Esophagus squamous epithelium (tissue), 5 donors: ENCODE results near the gene GPR135. TPM values are rescaled to one million over a fixed set of nuclear protein-coding genes. Genes with fewer than 3 reads are reported as not detected.

Experiments
- DNase-seq: peaks from one replicate; lab custom pipeline; 2025; lab: John Stamatoyannopoulos, UW
- H3K27ac ChIP-seq, 4 donors: fragments of 200-600 bp; sonication (generic); one replicate each; pipeline ENCODE4 v1.5.1; 2016 to 2019; ENCODE audit warnings: mild to moderate bottlenecking in 1 of 4
- H3K27me3 ChIP-seq, 4 donors: fragments of 200-600 bp; sonication (generic); 1 replicate in 3 of 4; 2 replicates in 1 of 4; pipeline versions ENCODE4 v1.5.1 to v1.6.0; 2017 to 2021; ENCODE audit warnings: antibody characterized with exemption in 1 of 4
- H3K36me3 ChIP-seq, 3 donors: fragments of 200-600 bp; sonication (generic); one replicate each; pipeline ENCODE4 v1.5.1; 2016 to 2019
- H3K4me1 ChIP-seq, 3 donors: fragments of 200-600 bp; sonication (generic); one replicate each; pipeline ENCODE4 v1.5.1; 2017 to 2019
- H3K4me3 ChIP-seq, 4 donors: fragments of 200-600 bp; sonication (generic); 1 replicate in 3 of 4; 2 replicates in 1 of 4; pipeline ENCODE4 v1.5.1; 2016 to 2019; ENCODE audit warnings: mild to moderate bottlenecking in 2 of 4, moderate library complexity in 1 of 4
- H3K9me3 ChIP-seq, 3 donors: fragments of 200-600 bp; sonication (generic); one replicate each; pipeline ENCODE4 v1.5.1; 2016 to 2019
- CTCF ChIP-seq, 6 experiments: fragments of 450-650 bp in 4 of 6; fragments of 200-600 bp in 2 of 6; sonication (generic) in 2 of 6; IDR thresholded peaks; one replicate each; pipeline ENCODE4 v1.5.1; 2016 to 2019; ENCODE audit warnings: antibody characterized with exemption in 6 of 6, mild to moderate bottlenecking in 4 of 6, moderate library complexity in 4 of 6
- POLR2A ChIP-seq, 4 donors: fragments of 450-650 bp; IDR thresholded peaks; one replicate each; pipeline ENCODE4 v1.6.1; 2017; ENCODE audit warnings: antibody characterized with exemption in 4 of 4, mild to moderate bottlenecking in 4 of 4, moderate library complexity in 3 of 4
- WGBS, 2 donors: methylation state at CpG; one replicate each; pipeline ENCODE4 v1.1.5; 2018; 5-methylcytosine and 5-hydroxymethylcytosine counted together
- intact Hi-C: fragments of 100-400 bp; cut with DNase I; formaldehyde crosslinking; loops from one replicate; pipeline ENCODE4 v1.15.0; 2022
- total RNA-seq, 4 donors: library from RNA; depleted of rRNA; stranded (reverse); fragments of >200 nt; gene quantifications; one replicate each; pipeline ENCODE4 v1.1.0, GENCODE V29; 2016
- donor health status: DM: yes; HTN: yes; CAD: no.

Gene GPR135
- 1 to 10 TPM in 2 of 4 donors, under 1 TPM in 2; 0.56 to 4.4 (median 1.3) TPM for total RNA-seq

GRCh38 chr14:59465316-59466135, at the start of gene GPR135:
GPR135 (minus strand) TSS chr14:59465380; CDS start chr14:59465226, 154 bp downstream.
- H3K36me3 ChIP-seq: peaks cover 0 to 7% (median 0%) of the 10 kb centered on the region in 3 donors
- H3K4me1 ChIP-seq: peaks cover 8 to 23% (median 12%) of the 10 kb centered on the region in 3 donors
- peaks cover 0 to 6% (median 0%) of the 10 kb centered on the region in 4 donors for H3K27me3 ChIP-seq
- WGBS, 2 donors: 64 to 76% methylated on average over 9 to 11 of the region's 40 CpGs
- H3K27ac ChIP-seq: peak within 1 kb of the TSS; percentile 43 to 83 (median 63)
- no peaks in the 10 kb centered on the region for H3K9me3 ChIP-seq
- H3K4me3 ChIP-seq: peak within 1 kb of the TSS; percentile 48 to 72 (median 60)
- TF ChIP-seq POLR2A (IDR thresholded peaks at IDR 0.05) (no peak), CTCF (IDR thresholded peaks at IDR 0.05) (no peak)
- DNase-seq: no peak
- intact Hi-C loops: no loop called here

DNA sequence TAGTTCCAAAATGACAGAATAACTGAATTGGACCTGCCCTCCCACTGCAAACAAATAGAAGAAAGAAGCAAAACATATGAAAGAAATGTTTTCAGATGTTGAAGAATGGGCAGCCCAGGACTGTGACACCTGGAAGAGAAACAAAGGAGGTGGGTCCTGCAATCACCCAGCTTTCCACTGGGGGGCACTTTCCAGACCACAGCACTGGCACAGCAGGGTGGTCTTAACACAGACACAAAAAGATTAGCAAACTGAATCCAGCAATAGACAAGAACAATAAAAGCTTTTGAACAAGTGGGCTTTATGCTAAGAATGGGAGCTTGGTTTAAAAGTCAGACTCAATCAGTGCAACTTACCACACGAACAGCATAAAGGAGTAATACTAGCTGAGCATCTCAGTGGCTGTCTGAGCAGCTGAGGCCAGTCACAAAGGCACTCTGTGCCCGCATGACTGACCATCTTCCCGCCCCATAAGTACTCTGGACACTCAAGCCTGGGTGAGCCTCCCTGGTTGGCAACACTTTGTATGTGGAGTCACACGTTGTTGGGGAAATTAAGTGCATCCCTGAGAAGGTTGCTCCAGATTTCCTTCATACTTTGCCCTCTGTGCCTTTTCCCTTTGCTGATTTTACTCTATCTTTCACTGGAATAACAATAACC, 46.9 kb upstream of the GPR135 start:
- 72% methylated on average over 4 of the region's 4 CpGs for WGBS, 2 donors
- Histone ChIP-seq H3K4me1 (no peaks in the 10 kb centered on the region), H3K27me3 (peaks cover 0 to 3% (median 0%) of the 10 kb centered on the region in 4 donors), H3K27ac (no peak overlapping the region), H3K4me3 (no peak overlapping the region), H3K36me3 (no peaks in the 10 kb centered on the region), H3K9me3 (no peaks in the 10 kb centered on the region)
- intact Hi-C loops: no loop called here
- TF ChIP-seq CTCF (IDR thresholded peaks at IDR 0.05) (no peak), POLR2A (IDR thresholded peaks at IDR 0.05) (no peak)
- DNase-seq: no peak

DNA sequence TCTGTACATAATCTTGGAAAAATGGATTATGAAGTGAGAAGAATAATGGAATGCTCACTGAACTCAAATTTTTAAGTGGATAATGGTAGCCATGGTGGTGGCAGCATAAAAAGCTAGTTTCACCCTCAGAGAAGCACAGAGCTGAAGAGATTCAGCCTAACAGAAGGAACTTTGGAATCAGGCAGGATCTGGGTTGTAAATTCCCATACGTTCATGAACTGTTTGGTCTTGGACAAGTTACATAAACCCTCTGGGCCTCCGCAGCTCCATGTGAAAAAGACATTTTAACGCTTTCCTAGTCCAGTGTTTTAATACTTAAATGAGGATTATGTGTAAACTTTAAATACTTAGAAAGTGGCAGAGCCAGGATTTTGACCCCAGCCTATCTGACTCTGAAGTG, 45.8 kb upstream of the GPR135 start:
- 43 to 64% methylated on average over 3 of the region's 3 CpGs for WGBS, 2 donors
- H3K27me3 ChIP-seq: peaks cover 0 to 3% (median 0%) of the 10 kb centered on the region in 4 donors
- H3K27ac ChIP-seq: no peak overlapping the region
- no peak overlapping the region for H3K4me3 ChIP-seq
- TF ChIP-seq POLR2A (IDR thresholded peaks at IDR 0.05) (no peak), CTCF (IDR thresholded peaks at IDR 0.05) (no peak)
- no peaks in the 10 kb centered on the region for H3K36me3 ChIP-seq
- intact Hi-C loops: no loop called here
- no peak for DNase-seq
- H3K4me1 ChIP-seq: no peaks in the 10 kb centered on the region
- no peaks in the 10 kb centered on the region for H3K9me3 ChIP-seq

GRCh38 chr14:59510001-59510400, 44.8 kb upstream of the GPR135 start:
- no peak overlapping the region for H3K27ac ChIP-seq
- 66 to 74% methylated on average over 2 of the region's 2 CpGs for WGBS, 2 donors
- no peaks in the 10 kb centered on the region for H3K36me3 ChIP-seq
- H3K4me1 ChIP-seq: no peaks in the 10 kb centered on the region
- H3K27me3 ChIP-seq: peaks cover 0 to 3% (median 0%) of the 10 kb centered on the region in 4 donors
- no peak for TF ChIP-seq POLR2A (IDR thresholded peaks at IDR 0.05)
- TF ChIP-seq CTCF (IDR thresholded peaks at IDR 0.05): no peak
- no peak overlapping the region for H3K4me3 ChIP-seq
- H3K9me3 ChIP-seq: no peaks in the 10 kb centered on the region
- intact Hi-C loops: no loop called here
- no peak for DNase-seq

- intact Hi-C loops: no loop called here
- TF ChIP-seq CTCF (IDR thresholded peaks at IDR 0.05): no peak
- no peak for TF ChIP-seq POLR2A (IDR thresholded peaks at IDR 0.05)
- WGBS, 2 donors: 72 to 78% methylated on average over 3 of the region's 3 CpGs
- H3K36me3 ChIP-seq: peaks cover 0 to 3% (median 0%) of the 10 kb centered on the region in 3 donors
- H3K27me3 ChIP-seq: peaks cover 0 to 3% (median 0%) of the 10 kb centered on the region in 4 donors
- no peaks in the 10 kb centered on the region for H3K4me1 ChIP-seq
- no peak for DNase-seq
- no peak overlapping the region for H3K27ac ChIP-seq
- no peak overlapping the region for H3K4me3 ChIP-seq
- H3K9me3 ChIP-seq: no peaks in the 10 kb centered on the region
Measured at GRCh38 chr14:59509101-59509500, 43.9 kb upstream of the GPR135 start.
